SK-N-SH (cell line): ENCODE results near the gene RNF126.

Experiments used
- FOXJ3 ChIP-seq: sonication (generic); formaldehyde crosslinking; IDR thresholded peaks from 2 replicates; pipeline ENCODE4 v1.5.1; 2020; ENCODE audit warnings: mild to moderate bottlenecking, missing genetic modification reagents
- MXI1 ChIP-seq: IDR thresholded peaks from 2 replicates; pipeline ENCODE4 v1.6.1; 2012; ENCODE audit warnings: mild to moderate bottlenecking, low read depth, low read length, improper control_type of control experiment
- NFIC ChIP-seq: IDR thresholded peaks from 2 replicates; pipeline ENCODE4 v1.4.0; 2012; ENCODE audit warnings: borderline replicate concordance
- RAD21 ChIP-seq: IDR thresholded peaks from 2 replicates; pipeline ENCODE4 v1.6.1; 2012; ENCODE audit warnings: mild to moderate bottlenecking, low read length
- REST ChIP-seq: IDR thresholded peaks from 2 replicates; pipeline ENCODE4 v1.6.1; 2012; ENCODE audit warnings: mild to moderate bottlenecking, low read depth, low read length, moderate library complexity
- SIN3A ChIP-seq: IDR thresholded peaks from 2 replicates; pipeline ENCODE4 v1.6.1; 2012; ENCODE audit warnings: low read depth, mild to moderate bottlenecking, low read length, moderate library complexity, borderline replicate concordance
- YY1 ChIP-seq: IDR thresholded peaks from 2 replicates; pipeline ENCODE4 v1.4.0; 2012; ENCODE audit warnings: low read depth, mild to moderate bottlenecking
- TF ChIP-seq, protein P1 (sequence below): fragments of 200-600 bp; sonication (generic); IDR thresholded peaks from 2 replicates; pipeline ENCODE4 v1.6.1; 2017; ENCODE audit warnings: antibody characterized with exemption, mild to moderate bottlenecking, moderate library complexity

DNA sequence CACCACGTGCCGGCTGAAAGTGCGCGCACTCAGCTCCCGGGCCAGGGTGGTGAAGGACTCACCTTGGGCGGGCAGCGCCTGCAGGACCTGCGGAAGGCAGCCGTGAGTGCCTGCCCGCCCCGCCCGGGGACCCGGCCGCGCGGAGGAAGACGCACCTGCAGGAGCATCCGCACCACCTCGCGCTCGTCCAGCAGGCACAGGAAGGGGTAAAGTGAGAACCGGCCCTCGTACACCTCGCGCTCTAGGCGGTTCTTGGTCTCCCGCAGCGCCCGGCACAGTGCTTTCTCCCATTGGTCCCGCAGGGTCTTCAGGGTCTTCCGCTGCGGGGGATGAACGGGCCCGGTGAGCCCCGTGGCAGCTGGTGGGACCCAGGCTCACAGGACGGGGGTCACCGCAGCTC, 40.3 kb downstream of the RNF126 start:
- TF ChIP-seq REST (no peak), SIN3A (no peak), RAD21 (no peak), YY1 (no peak), FOXJ3 (CRISPR knock-in tag) (no peak), MXI1 (no peak), NFIC (no peak)
- TF ChIP-seq, protein P1, sequence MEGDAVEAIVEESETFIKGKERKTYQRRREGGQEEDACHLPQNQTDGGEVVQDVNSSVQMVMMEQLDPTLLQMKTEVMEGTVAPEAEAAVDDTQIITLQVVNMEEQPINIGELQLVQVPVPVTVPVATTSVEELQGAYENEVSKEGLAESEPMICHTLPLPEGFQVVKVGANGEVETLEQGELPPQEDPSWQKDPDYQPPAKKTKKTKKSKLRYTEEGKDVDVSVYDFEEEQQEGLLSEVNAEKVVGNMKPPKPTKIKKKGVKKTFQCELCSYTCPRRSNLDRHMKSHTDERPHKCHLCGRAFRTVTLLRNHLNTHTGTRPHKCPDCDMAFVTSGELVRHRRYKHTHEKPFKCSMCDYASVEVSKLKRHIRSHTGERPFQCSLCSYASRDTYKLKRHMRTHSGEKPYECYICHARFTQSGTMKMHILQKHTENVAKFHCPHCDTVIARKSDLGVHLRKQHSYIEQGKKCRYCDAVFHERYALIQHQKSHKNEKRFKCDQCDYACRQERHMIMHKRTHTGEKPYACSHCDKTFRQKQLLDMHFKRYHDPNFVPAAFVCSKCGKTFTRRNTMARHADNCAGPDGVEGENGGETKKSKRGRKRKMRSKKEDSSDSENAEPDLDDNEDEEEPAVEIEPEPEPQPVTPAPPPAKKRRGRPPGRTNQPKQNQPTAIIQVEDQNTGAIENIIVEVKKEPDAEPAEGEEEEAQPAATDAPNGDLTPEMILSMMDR, result no peak
